A549 treated with Hydrocortisone at 1 μM for 4 hours (cell line): ENCODE results near the gene ZNF286A. TPM values are rescaled to one million over a fixed set of nuclear protein-coding genes. Genes with fewer than 3 reads are reported as not detected.

Source experiments
- total RNA-seq: library from RNA; stranded (reverse); fragments of 200-300 nt; extraction: Qiagen RNA extraction; gene quantifications from 5 replicates; pipeline ENCODE4 v1.2.3, GENCODE V29; 2022

ZNF286A gene
- total RNA-seq, result 22.6 to 37.9 TPM (median 24.8 TPM) in 5 replicates

DNA sequence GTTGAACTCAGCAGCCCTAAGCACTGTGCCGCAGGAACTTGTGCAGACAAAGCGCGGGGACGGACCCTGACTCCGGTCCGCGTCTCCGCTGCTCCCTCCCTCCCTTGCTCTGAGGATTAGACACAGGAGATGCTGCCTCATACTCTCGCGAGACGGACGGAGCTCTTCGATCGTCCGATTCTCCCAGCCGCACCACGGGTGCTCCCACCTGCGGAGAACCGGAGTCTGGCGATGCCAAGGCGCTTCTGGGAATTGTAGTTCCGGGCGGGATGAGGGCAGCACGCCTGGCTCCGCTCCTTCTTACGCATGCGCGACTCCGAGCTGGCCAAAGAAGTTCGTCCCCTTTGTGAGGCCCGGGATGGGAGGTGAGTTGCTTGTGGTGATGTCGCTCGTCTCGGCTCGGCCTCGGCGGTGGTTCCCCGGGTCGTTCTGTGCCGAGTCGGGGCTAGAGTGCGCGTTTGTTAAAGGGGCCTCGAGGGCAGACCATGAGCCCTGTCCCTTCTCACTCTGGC is at the start of gene ZNF286A:
Gene ZNF286A, plus strand, starts transcription at position 340 of the 512 bp plus-strand sequence. CDS start 578 bp downstream, outside the sequence.

DNA sequence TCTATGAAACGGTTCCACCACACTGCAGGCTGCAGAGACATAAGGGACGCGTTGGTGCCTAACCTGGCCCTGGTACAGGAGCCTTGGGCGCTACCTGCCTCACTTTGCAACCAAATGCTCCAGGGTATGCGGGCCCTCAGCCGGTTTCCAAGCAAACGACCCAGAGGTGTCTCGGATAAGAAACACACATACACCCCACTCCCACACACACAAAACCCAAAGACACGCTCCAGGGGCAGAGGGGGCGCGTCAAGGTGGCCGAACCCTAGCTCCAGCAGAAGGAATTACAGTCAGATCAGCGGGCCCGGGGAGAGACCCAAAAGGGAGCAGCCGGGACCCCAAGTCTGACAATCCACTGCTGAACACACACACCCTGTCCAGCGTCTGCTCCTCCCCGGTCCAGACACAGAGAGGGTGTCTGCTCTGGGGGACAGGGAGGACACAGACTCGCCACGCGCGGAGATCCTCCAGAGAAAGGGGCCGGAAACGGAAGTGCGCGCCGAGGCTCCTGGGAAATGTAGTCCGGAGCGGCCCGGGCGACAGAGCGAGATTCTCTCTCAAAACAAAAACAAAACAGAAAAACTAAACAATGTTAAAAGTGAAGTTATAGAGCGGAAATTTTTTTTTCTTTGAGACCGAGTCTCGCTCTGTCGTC is 15.6 kb upstream of the ZNF286A start, which contains the start of gene TRIM16:
Gene TRIM16, minus strand, starts transcription at position 488 of the 655 bp plus-strand sequence. CDS start 32,702 bp downstream, outside the sequence.

DNA sequence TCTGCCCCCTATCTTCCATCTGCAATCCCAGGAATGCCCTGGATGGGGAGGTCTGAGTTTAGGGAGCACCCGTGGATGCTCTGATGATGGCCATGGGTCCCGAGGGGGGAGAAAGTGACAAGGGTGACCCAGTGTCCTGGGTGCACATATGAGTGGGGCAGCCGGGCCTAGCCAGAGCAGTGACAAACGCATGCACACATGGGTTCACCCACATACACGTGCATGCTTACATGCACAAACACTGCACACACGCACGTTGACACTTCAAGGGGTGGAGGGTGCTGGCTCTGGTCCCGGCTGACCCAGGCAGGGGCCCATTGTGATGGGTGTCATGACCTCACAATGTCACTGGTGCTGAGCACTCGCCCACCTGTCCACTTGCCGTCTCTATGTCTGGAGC is 32.3 kb downstream of the ZNF286A start, which contains the start of gene TBC1D26:
Gene TBC1D26, plus strand, starts transcription at position 384 of the 400 bp plus-strand sequence. CDS start 3,066 bp downstream, outside the sequence.

Other genes starting within 250 kb of the ZNF286A start
- 0.51 to 1.7 TPM (median 1.2 TPM) in 4 of 5 replicates, not detected in the other for gene CDRT4, start 232.1 kb upstream of the ZNF286A start, total RNA-seq
- gene TVP23C, start 136.3 kb upstream of the ZNF286A start, total RNA-seq, result 6.2 to 13.9 TPM (median 9.9 TPM) in 5 replicates
- 1.9 to 3.2 TPM (median 2.7 TPM) in 5 replicates for gene FBXW10B, start 80.0 kb upstream of the ZNF286A start, total RNA-seq
- 180 to 235 TPM (median 202 TPM) in 5 replicates for gene TRIM16, start 15.4 kb upstream of the ZNF286A start, total RNA-seq
- gene TBC1D26, start 32.5 kb downstream of the ZNF286A start, total RNA-seq, result 0.07 TPM in 1 of 5 replicates, not detected in the others
- 11.1 to 16.5 TPM (median 14.6 TPM) in 5 replicates for gene ADORA2B, start 245.4 kb downstream of the ZNF286A start, total RNA-seq